Bladder microvascular endothelial cell (primary cell): ENCODE measurements around the gene RANGAP1. TPM values are rescaled to one million over a fixed set of nuclear protein-coding genes. Genes with fewer than 3 reads are reported as not detected.

Source experiments
- total RNA-seq: library from RNA; depleted of rRNA; stranded (reverse); fragments of >200 nt; gene quantifications from 2 replicates; pipeline ENCODE4 v1.2.3, GENCODE V29; 2014

The RANGAP1 gene
- total RNA-seq: 77.2 and 181 TPM in 2 replicates

DNA sequence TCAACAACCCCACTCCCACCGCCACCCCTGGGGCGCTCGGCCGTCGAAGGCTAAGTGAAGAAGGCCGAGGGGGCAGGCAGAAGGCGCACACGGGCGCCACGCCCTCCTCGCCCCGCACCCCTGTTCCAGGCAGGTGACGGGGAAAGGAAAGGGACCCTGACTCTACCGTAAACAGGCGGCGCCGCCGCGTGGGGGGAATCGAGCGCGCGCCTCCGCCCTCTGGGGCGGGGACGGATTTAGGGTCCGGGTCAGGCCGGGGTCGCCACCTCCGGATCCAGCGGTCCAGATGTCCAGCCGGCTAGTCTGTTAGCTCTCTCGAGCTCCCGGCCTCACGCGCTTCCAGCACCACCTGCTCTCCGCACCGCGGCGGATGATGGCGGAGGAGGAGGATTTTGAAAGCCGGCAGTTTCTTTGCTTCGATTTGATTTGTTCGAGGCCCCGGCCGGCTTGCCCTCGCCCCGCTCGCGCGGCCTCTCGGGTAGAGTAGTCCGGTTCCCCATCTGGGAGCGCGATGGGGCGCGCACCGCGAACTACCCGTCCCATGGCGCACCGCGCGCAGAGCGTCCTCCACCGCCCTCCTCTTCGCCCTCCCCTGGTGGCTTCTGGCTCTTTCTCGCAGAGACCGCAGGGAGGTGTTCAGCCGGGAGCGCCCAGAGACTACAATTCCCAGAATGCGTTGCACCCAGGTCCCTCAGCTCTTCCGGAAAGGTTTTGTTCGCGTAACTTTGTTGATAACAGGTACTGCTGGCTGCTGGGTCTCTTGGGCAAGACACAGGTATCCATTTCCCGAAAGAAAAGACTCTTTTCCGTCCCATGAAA is at the start of gene RANGAP1:
Gene RANGAP1 (minus strand): TSS at position 368 of the 819 bp plus-strand sequence. CDS start 5,143 bp downstream, outside the sequence.

GRCh38 chr22:41301085-41302020 is 15.4 kb upstream of the RANGAP1 start, which contains the start of gene ZC3H7B:
Gene ZC3H7B, plus strand, starts transcription at chr22:41301525. Its CDS starts 19,136 bp downstream, at chr22:41320661.

DNA sequence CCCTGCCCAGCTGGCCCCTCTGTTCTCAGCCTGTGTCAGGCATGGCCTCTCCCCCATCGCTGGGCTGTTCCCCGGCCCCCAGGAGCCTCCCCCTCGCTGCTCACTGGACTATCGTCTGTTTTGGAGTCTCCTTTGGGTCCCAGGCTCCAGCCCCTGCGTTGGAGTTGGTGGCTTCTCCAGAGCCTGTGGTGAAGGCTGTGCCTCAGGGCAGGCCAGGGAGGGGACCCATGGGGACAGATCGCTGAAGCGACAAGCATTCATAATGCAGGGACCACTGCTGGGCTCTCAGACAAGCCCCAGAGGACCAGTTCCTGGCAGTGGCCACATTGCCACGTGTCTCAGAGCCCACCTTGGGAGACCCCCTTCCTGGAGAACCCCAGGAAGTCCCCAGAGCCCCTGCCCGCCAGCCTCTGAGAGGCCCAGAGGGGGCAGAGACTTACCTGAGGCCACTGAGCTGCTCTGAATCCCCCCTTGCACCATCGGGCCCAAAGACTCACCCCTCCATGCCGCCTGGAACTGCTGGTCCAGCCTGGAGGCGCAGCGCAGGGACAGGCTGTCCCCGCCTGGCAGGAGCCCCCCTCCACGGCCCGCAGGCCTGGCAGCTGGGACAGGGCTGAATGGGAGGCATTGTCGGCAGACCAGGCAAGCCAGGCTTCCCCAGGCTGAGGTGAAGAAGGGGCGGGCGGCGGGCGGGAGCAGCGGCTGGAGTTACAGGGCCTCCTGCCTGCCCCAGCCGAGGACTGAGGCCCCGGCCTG is 45.4 kb downstream of the RANGAP1 start, which contains the start of gene CHADL:
Gene CHADL (minus strand): TSS at position 555 of the 756 bp plus-strand sequence. CDS start 50 bp downstream, at position 505.

GRCh38 chr22:41204992-41205900 is 80.7 kb downstream of the RANGAP1 start, which contains the start of gene L3MBTL2:
Gene L3MBTL2, plus strand, starts transcription at chr22:41205312. Its CDS starts 51 bp downstream, at chr22:41205363.

Other genes starting within 250 kb of the RANGAP1 start
- gene EP300, start 193.6 kb downstream of the RANGAP1 start, total RNA-seq: 22.0 and 86.2 TPM in 2 replicates
- 24.0 and 33.0 TPM in 2 replicates for gene L3MBTL2, start 80.9 kb downstream of the RANGAP1 start, total RNA-seq
- 0.32 and 1.0 TPM in 2 replicates for gene CHADL, start 45.3 kb downstream of the RANGAP1 start, total RNA-seq
- 50.2 and 221 TPM in 2 replicates for gene ZC3H7B, start 15.3 kb upstream of the RANGAP1 start, total RNA-seq
- gene TEF, start 95.8 kb upstream of the RANGAP1 start, total RNA-seq: 2.6 and 4.5 TPM in 2 replicates
- gene TOB2, start 160.6 kb upstream of the RANGAP1 start, total RNA-seq: 11.3 and 20.6 TPM in 2 replicates
- 62.5 and 68.5 TPM in 2 replicates for gene PHF5A, start 182.5 kb upstream of the RANGAP1 start, total RNA-seq
- 57.8 and 111 TPM in 2 replicates for gene ACO2, start 182.9 kb upstream of the RANGAP1 start, total RNA-seq